Keratinocyte (primary cell): ENCODE data around the gene GJE1. TPM values are rescaled to one million over a fixed set of nuclear protein-coding genes. Genes with fewer than 3 reads are reported as not detected.
"Not testable (repeated sequence)": the region's sequence is repeated elsewhere in the genome, so short reads cannot be mapped to it uniquely, and the experiment has no call there.

Source experiments
- DNase-seq: peaks from one replicate; pipeline ENCODE4 v3.0.0-alpha.2; 2011; ENCODE audit warnings: low read depth, missing footprints, low spot score
- FAIRE-seq: peaks from 2 replicates; lab custom pipeline; 2011; peaks lifted over from hg19 to GRCh38; lab: Jason Lieb, UNC
- H2AFZ ChIP-seq: 2 replicates; pipeline ENCODE4 v1.6.0; 2012; ENCODE audit warnings: low read length, control low read depth, inconsistent platforms; ENCODE audit not compliant: control insufficient read depth
- H3K27ac ChIP-seq: 2 replicates; pipeline ENCODE4 v1.5.1; 2011; ENCODE audit warnings: low read length; ENCODE audit not compliant: control insufficient read depth, insufficient read depth
- H3K27me3 ChIP-seq: 3 replicates; pipeline ENCODE4 v1.6.0; 2011; ENCODE audit warnings: low read length; ENCODE audit not compliant: control insufficient read depth, insufficient read depth; ENCODE audit errors: extremely low read depth
- H3K36me3 ChIP-seq, 2 experiments: 2 replicates in 1 of 2; 3 replicates in 1 of 2; pipeline ENCODE4 v1.5.1; 2011; ENCODE audit warnings: low read length in 2 of 2, mild to moderate bottlenecking in 1 of 2; ENCODE audit not compliant: control insufficient read depth in 2 of 2, insufficient read depth in 2 of 2; ENCODE audit errors: extremely low read depth in 1 of 2
- H3K4me1 ChIP-seq: 3 replicates; pipeline ENCODE4 v1.5.1; 2011; ENCODE audit warnings: low read length; ENCODE audit not compliant: control insufficient read depth, insufficient read depth; ENCODE audit errors: extremely low read depth
- H3K4me2 ChIP-seq: 3 replicates; pipeline ENCODE4 v1.6.0; 2011; ENCODE audit warnings: low read depth, low read length; ENCODE audit not compliant: control insufficient read depth, insufficient read depth; ENCODE audit errors: extremely low read depth
- H3K4me3 ChIP-seq, 3 experiments: fragments of 200-600 bp in 1 of 3; sonication (generic) in 1 of 3; 2 replicates in 2 of 3; 3 replicates in 1 of 3; pipeline ENCODE4 v1.5.1; 2011 to 2016; ENCODE audit warnings: low read length in 3 of 3, mild to moderate bottlenecking in 3 of 3, control low read depth in 2 of 3, inconsistent platforms in 1 of 3, low read depth in 1 of 3, mixed read lengths in 1 of 3, mixed run types in 1 of 3, moderate library complexity in 1 of 3; ENCODE audit not compliant: control insufficient read depth in 2 of 3, insufficient read depth in 2 of 3; ENCODE audit errors: extremely low read depth in 1 of 3
- H3K79me2 ChIP-seq: 2 replicates; pipeline ENCODE4 v1.6.0; 2012; ENCODE audit warnings: low read length; ENCODE audit not compliant: control insufficient read depth, insufficient read depth
- H3K9ac ChIP-seq: 3 replicates; pipeline ENCODE4 v1.6.0; 2011; ENCODE audit warnings: low read length; ENCODE audit not compliant: control insufficient read depth, insufficient read depth; ENCODE audit errors: extremely low read depth
- H3K9me1 ChIP-seq: 3 replicates; pipeline ENCODE4 v1.6.0; 2011; ENCODE audit warnings: low read length; ENCODE audit not compliant: control insufficient read depth, insufficient read depth; ENCODE audit errors: extremely low read depth
- H3K9me3 ChIP-seq: 2 replicates; pipeline ENCODE4 v1.5.1; 2012; ENCODE audit warnings: low read depth, low read length; ENCODE audit not compliant: control insufficient read depth
- H4K20me1 ChIP-seq: 3 replicates; pipeline ENCODE4 v1.6.0; 2011; ENCODE audit warnings: low read length; ENCODE audit not compliant: control insufficient read depth, insufficient read depth; ENCODE audit errors: extremely low read depth
- EZH2 ChIP-seq: IDR thresholded peaks from one replicate; pipeline ENCODE4 v1.6.1; 2012; ENCODE audit warnings: inconsistent platforms, mild to moderate bottlenecking, low read length, moderate library complexity
- dilution Hi-C: fragments of 300-500 bp; cut with MboI; formaldehyde crosslinking; loops from one replicate; pipeline ENCODE4 v1.7.0; 2020; ENCODE audit warnings: low sequenced_read_pairs; ENCODE audit not compliant: extremely low pct_ligation_motif_present
- polyA plus RNA-seq, 5 experiments: library from polyadenylated mRNA; depleted of rRNA in 3 of 5; stranded (reverse) in 3 of 5; stranded (forward) in 1 of 5; unstranded in 1 of 5; fragments of >200 nt; gene quantifications; 1 replicate in 1 of 5; 2 replicates in 3 of 5; 3 replicates in 1 of 5; pipeline versions ENCODE4 v1.2.1 to v1.2.3, GENCODE V29; 2011 to 2012; ENCODE audit warnings: missing spikeins in 2 of 5, low read depth in 1 of 5, low replicate concordance in 1 of 5
- TF ChIP-seq, protein P1 (sequence below), 3 experiments: IDR thresholded peaks in 1 of 3; conservative IDR thresholded peaks in 1 of 3; optimal IDR thresholded peaks in 1 of 3; 2 replicates in 2 of 3; 3 replicates in 1 of 3; pipeline versions ENCODE3 to v1.5.1; 2011; ENCODE audit warnings: low read length in 3 of 3, mild to moderate bottlenecking in 3 of 3, moderate library complexity in 2 of 3, control low read depth in 1 of 3, inconsistent platforms in 1 of 3; ENCODE audit not compliant: insufficient read depth in 2 of 3; ENCODE audit errors: extremely low read depth in 1 of 3

The GJE1 gene
- polyA plus RNA-seq, 1 donor (not counting 4 experiments of a cell fraction or from before 2014, with no cell fraction given): not detected

DNA sequence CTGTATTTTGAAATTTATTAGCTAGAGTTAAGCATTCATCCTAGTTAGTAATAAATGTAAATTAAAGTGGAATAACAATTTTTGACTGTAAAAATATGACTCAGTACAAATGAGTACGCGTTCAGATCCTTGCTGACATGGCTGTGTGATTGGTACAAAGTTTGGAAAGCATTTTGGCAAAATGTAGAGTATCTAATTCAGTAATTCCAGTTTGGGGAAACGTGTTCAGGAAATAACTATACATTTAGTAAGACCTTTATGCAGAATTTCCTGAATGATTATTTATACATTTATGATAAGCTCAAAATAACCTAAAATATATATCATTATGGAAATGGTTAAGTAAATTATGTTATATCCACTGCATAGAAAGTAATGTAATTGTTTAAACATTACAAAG, 22.4 kb downstream of the GJE1 start:
- TF ChIP-seq, protein P1, sequence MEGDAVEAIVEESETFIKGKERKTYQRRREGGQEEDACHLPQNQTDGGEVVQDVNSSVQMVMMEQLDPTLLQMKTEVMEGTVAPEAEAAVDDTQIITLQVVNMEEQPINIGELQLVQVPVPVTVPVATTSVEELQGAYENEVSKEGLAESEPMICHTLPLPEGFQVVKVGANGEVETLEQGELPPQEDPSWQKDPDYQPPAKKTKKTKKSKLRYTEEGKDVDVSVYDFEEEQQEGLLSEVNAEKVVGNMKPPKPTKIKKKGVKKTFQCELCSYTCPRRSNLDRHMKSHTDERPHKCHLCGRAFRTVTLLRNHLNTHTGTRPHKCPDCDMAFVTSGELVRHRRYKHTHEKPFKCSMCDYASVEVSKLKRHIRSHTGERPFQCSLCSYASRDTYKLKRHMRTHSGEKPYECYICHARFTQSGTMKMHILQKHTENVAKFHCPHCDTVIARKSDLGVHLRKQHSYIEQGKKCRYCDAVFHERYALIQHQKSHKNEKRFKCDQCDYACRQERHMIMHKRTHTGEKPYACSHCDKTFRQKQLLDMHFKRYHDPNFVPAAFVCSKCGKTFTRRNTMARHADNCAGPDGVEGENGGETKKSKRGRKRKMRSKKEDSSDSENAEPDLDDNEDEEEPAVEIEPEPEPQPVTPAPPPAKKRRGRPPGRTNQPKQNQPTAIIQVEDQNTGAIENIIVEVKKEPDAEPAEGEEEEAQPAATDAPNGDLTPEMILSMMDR (optimal IDR thresholded peaks at IDR 0.05 in 1 of 3, IDR thresholded peaks at IDR 0.05 in 1 of 3, conservative IDR thresholded peaks at IDR 0.05 in 1 of 3; ENCODE audit: extremely low read depth in 1 of 3, insufficient read depth in 2 of 3, low read length in 3 of 3): no peak
- no peak for TF ChIP-seq EZH2
- Histone ChIP-seq H3K79me2 (peaks cover 87% of the 10 kb centered on the region), H4K20me1 (no peaks in the 10 kb centered on the region), H3K4me1 (peaks cover 6% of the 10 kb centered on the region), H3K4me3 (no peak overlapping the region), H3K4me2 (no peak overlapping the region), H3K27ac (no peak overlapping the region), H3K9me3 (no peaks in the 10 kb centered on the region), H3K9me1 (no peaks in the 10 kb centered on the region), H3K36me3 (peaks cover 0 to 4% of the 10 kb centered on the region in 2 experiments), H3K9ac (no peak overlapping the region), H2AFZ (no peak overlapping the region), H3K27me3 (no peaks in the 10 kb centered on the region)
- FAIRE-seq (no peak), DNase-seq (no peak)
- dilution Hi-C loops: no loop called here

DNA sequence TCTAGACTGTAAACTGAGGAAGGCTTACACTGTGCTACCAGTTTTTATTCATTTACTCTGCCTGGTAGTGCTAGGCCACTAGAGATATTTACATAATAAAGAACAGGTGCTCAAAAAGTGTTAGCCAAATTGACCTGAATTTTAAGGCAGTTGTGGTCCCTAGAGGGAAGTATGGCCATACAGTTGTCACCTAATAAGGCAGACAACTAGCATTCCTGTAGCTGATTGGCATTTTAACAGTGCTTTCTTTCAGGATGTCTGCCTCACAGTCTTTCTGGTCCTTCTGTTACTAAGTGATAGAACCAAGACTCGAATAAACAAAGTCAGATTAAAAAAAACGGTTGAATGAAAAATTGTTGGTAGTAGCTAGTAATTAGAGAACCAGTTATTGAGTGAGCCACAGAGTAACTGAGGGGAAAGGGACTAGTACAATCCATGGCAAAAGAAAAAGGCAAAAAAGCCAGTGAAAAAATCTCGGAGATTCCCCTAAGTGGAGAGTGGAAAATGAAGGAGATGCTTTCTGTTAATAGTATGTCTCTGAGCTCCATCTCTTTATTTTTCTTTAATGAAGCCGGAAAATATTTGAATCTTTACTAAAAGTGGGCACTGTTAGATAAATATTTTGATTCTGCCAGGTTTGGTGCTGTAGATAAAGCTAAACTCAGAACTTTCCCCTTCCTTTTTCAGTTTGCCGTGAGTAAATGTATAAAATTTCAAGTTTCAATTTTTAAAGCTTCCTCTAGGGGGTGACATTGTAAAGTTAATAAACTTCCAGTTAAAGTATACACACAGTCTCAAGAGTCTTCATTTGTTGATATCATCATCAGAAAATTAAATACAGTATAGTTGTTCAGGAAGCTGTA, 23.4 kb downstream of the GJE1 start:
- dilution Hi-C loops: no loop called here
- peaks cover 6% of the 10 kb centered on the region for H3K4me1 ChIP-seq
- no peak for FAIRE-seq
- H3K4me3 ChIP-seq: peak overlapping the region in 1 of 3 experiments; percentile 16
- no peaks in the 10 kb centered on the region for H3K27me3 ChIP-seq
- peak overlapping the region; percentile 8 for H3K9ac ChIP-seq
- H3K9me3 ChIP-seq: no peaks in the 10 kb centered on the region
- no peak overlapping the region for H3K27ac ChIP-seq
- no peaks in the 10 kb centered on the region for H4K20me1 ChIP-seq
- peak overlapping the region; percentile 68 for H3K4me2 ChIP-seq
- H3K9me1 ChIP-seq: no peaks in the 10 kb centered on the region
- peak overlapping the region; percentile 23 for H2AFZ ChIP-seq
- H3K36me3 ChIP-seq: no peaks in the 10 kb centered on the region
- H3K79me2 ChIP-seq: peaks cover 86% of the 10 kb centered on the region
- TF ChIP-seq, protein P1 (optimal IDR thresholded peaks at IDR 0.05 in 1 of 3, IDR thresholded peaks at IDR 0.05 in 1 of 3, conservative IDR thresholded peaks at IDR 0.05 in 1 of 3; ENCODE audit: extremely low read depth in 1 of 3, insufficient read depth in 2 of 3, low read length in 3 of 3): peak in 2 of 3 experiments; percentile 14 to 35
- no peak for TF ChIP-seq EZH2
- DNase-seq: no peak

DNA sequence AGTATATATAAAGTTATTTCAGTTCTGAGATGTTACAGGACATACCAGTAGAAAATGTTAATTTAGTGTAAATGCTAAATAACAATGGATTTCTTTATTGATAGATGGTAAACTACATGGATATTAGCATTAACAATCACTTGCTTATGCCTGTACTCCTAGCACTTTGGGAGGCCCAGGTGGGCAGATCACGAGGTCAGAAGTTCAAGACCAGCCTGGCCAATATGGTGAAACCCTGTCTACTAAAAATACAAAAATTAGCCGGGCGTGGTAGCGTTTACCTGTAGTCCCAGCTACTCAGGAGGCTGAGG, 24.0 kb downstream of the GJE1 start:
- H3K9ac ChIP-seq, FAIRE-seq, H3K4me2 ChIP-seq, H3K4me3 ChIP-seq, H3K4me1 ChIP-seq, dilution Hi-C loops, H3K36me3 ChIP-seq, H2AFZ ChIP-seq, H3K27ac ChIP-seq, H4K20me1 ChIP-seq, H3K9me1 ChIP-seq, H3K27me3 ChIP-seq, DNase-seq, H3K9me3 ChIP-seq: not testable (repeated sequence)
- peaks cover 83% of the 10 kb centered on the region for H3K79me2 ChIP-seq
